ENCODE data around the gene GRAMD1B. TPM values are rescaled to one million over a fixed set of nuclear protein-coding genes. Genes with fewer than 3 reads are reported as not detected.
A peak's percentile ranks its signal among the peaks of the same experiment; 100 is the strongest.

The GRAMD1B gene
- total and polyA plus RNA-seq, 2 donors (not counting 1 experiment from before 2014, with no cell fraction given) = 0.58 to 11.6 TPM

DNA sequence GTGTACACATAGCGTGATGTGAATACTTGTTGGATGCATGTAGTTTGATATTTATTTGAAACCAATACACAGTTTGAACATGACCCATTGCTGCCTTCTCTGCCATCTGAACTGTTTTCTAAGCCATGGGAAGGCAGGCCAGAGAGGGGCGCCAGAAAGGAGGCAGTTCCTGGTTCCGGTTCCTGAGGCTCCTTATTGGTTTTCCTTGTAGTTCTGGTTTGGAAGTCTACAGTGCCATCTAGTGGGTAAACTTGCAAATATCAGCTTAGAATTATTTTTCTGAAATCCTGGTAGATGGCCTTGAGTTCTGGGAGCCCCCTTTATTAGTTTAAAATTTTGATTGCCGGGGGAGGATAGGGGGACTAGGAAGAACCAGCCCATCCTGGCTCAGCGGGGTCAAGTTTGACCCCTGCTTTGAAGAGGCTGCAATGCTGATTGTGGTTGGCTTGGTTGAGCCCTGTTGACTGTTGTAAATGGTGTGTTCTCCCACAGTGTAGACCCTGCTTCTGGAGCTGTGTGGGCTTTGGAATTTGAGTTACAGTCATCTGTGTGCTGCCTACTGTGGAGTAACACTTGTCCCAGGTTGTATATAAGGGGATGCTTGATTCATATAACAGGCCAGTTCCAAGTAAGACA is 48.4 kb downstream of the GRAMD1B start:
- Histone ChIP-seq H3K79me2 (ENCODE audit: control insufficient read depth, insufficient read depth, low read length) (no peaks in the 10 kb centered on the region), H3K9ac (ENCODE audit: low read length) (no peak overlapping the region), H4K20me1 (ENCODE audit: control insufficient read depth, insufficient read depth, low read length, poor library complexity, severe bottlenecking) (no peaks in the 10 kb centered on the region), H3K4me2 (replicated peaks; ENCODE audit: low read depth, low read length, poor library complexity, severe bottlenecking) (peak overlapping the region; percentile 44), H3K27ac (ENCODE audit: low read length in 2 of 2) (no peak overlapping the region), H3K4me1 (ENCODE audit: control insufficient read depth in 2 of 2, insufficient read depth in 2 of 2, low read length in 2 of 2) (peaks cover 23 to 49% of the 10 kb centered on the region in 2 donors), H3K27me3 (replicated peaks in 1 of 4; ENCODE audit: control extremely low read depth in 1 of 4, control insufficient read depth in 3 of 4, insufficient read depth in 4 of 4, low read length in 3 of 4) (peaks cover 0 to 16% (median 1%) of the 10 kb centered on the region in 4 experiments), H3K36me3 (replicated peaks in 1 of 2; ENCODE audit: control extremely low read depth in 1 of 2, control insufficient read depth in 1 of 2, extremely low read depth in 1 of 2, insufficient read depth in 2 of 2, low read length in 1 of 2) (no peaks in the 10 kb centered on the region), H3K4me3 (ENCODE audit: control extremely low read depth in 1 of 5, extremely low read depth in 1 of 5, insufficient read depth in 1 of 5, low read depth in 2 of 5, low read length in 4 of 5) (no peak overlapping the region), H3K9me3 (ENCODE audit: control extremely low read depth in 1 of 3, control insufficient read depth in 2 of 3, insufficient read depth in 1 of 3, low read length in 2 of 3) (no peaks in the 10 kb centered on the region), H2AFZ (ENCODE audit: insufficient read depth, low read depth, low read length, poor library complexity, severe bottlenecking) (peak overlapping the region; percentile 45)
- Mint-ChIP-seq H3K27ac (peak overlapping the region; percentile 93), H3K27me3 (no peaks in the 10 kb centered on the region), H3K9me3 (ENCODE audit: insufficient read depth) (no peaks in the 10 kb centered on the region), H3K4me3 (peak overlapping the region; percentile 76), H3K4me1 (peaks cover 52% of the 10 kb centered on the region)
- intact Hi-C loops (cut with micrococcal nuclease) = loop anchor here (1.0 to 2.0 kb wide), 2 partner anchors 32 to 177 kb away; no protein-coding TSS in a partner anchor
- DNase-seq (peak; percentile 65), ATAC-seq (ENCODE audit: low read depth) (no peak)
- ChIA-PET POLR2A (interaction anchor here (0.5 kb wide), 1 partner anchor 28 kb away, joined by 4 read pairs; no protein-coding TSS in a partner anchor), CTCF (interaction anchor here (0.6 to 3.9 kb wide), 33 partner anchors 8 to 899 kb away, joined by 3 to 108 read pairs (median 5); no protein-coding TSS in a partner anchor)
- 3% methylated on average over 4 of the region's 5 CpGs for WGBS (ENCODE audit: insufficient coverage)
- TF ChIP-seq EZH2 (IDR thresholded peaks at IDR 0.05; ENCODE audit: borderline replicate concordance, insufficient read depth, low read depth, low read length, poor library complexity, severe bottlenecking) = no peak
- TF ChIP-seq, protein P1, sequence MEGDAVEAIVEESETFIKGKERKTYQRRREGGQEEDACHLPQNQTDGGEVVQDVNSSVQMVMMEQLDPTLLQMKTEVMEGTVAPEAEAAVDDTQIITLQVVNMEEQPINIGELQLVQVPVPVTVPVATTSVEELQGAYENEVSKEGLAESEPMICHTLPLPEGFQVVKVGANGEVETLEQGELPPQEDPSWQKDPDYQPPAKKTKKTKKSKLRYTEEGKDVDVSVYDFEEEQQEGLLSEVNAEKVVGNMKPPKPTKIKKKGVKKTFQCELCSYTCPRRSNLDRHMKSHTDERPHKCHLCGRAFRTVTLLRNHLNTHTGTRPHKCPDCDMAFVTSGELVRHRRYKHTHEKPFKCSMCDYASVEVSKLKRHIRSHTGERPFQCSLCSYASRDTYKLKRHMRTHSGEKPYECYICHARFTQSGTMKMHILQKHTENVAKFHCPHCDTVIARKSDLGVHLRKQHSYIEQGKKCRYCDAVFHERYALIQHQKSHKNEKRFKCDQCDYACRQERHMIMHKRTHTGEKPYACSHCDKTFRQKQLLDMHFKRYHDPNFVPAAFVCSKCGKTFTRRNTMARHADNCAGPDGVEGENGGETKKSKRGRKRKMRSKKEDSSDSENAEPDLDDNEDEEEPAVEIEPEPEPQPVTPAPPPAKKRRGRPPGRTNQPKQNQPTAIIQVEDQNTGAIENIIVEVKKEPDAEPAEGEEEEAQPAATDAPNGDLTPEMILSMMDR (IDR thresholded peaks at IDR 0.05) = peak; percentile 76
